ENCODE measurements around the gene GTF2A1L.

DNA sequence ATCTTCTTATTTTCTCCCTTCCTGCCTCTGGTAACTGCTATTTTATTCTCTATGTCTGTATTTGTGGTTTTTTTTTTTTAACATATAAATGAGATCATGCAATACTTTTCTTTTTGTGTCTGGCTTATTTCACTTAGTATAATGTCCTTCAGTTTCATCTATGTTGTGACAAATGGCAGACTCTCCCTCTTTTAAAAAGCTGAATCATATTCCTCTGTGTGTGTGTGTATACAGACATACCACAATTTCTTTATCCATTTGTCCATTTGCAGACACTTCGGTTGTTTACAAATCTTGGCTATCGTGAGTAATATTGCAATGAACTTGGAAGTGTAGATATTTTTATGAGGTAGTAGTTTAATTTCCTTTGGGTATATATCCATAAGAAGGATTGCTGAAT lies 7.0 kb downstream of the GTF2A1L start:
- TF ChIP-seq, protein P1, sequence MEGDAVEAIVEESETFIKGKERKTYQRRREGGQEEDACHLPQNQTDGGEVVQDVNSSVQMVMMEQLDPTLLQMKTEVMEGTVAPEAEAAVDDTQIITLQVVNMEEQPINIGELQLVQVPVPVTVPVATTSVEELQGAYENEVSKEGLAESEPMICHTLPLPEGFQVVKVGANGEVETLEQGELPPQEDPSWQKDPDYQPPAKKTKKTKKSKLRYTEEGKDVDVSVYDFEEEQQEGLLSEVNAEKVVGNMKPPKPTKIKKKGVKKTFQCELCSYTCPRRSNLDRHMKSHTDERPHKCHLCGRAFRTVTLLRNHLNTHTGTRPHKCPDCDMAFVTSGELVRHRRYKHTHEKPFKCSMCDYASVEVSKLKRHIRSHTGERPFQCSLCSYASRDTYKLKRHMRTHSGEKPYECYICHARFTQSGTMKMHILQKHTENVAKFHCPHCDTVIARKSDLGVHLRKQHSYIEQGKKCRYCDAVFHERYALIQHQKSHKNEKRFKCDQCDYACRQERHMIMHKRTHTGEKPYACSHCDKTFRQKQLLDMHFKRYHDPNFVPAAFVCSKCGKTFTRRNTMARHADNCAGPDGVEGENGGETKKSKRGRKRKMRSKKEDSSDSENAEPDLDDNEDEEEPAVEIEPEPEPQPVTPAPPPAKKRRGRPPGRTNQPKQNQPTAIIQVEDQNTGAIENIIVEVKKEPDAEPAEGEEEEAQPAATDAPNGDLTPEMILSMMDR (IDR thresholded peaks at IDR 0.05) = no peak
- no peak for TF ChIP-seq POLR2A (IDR thresholded peaks at IDR 0.05)

Data from thyroid gland (tissue), 4 donors.